ENCODE results near the gene WDR75. TPM values are rescaled to one million over a fixed set of nuclear protein-coding genes. Genes with fewer than 3 reads are reported as not detected.

WDR75 gene
- total and polyA plus RNA-seq, 2 of the 13 experiments (the other 11 are each of a cell fraction or from before 2014, with no cell fraction given), result 63.0 to 74.1 TPM

DNA sequence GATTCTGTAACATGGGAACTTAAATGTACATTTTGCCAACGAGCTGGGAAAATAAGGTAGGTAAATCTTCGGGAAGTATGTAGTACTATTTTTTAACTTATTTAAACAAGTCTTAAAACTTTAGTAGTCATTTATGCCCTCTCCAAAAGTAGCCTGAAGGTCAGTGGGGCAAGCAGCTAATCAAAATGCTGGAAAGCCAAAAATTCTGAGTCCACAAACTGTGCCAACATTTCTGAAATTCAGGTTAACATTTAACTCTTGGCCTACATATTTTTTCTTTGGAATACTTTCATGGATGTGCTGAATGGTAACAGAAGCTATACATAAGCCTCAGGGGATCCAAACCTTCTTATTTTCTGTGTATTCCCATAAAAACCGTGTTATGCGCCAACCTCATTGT, 26.3 kb downstream of the WDR75 start (continued):
- TF ChIP-seq PRDM10 (CRISPR knock-in tag; IDR thresholded peaks at IDR 0.05; ENCODE audit: low read depth) (no peak), DMAP1 (CRISPR knock-in tag; IDR thresholded peaks at IDR 0.05) (no peak), ZNF496 (CRISPR knock-in tag; IDR thresholded peaks at IDR 0.05; ENCODE audit: insufficient replicate concordance) (no peak), ZNF776 (CRISPR knock-in tag; IDR thresholded peaks at IDR 0.05) (no peak), ATRX (CRISPR knock-in tag; IDR thresholded peaks at IDR 0.05; ENCODE audit: borderline replicate concordance) (no peak), PITX1 (CRISPR knock-in tag; IDR thresholded peaks at IDR 0.05) (no peak), KDM5A (IDR thresholded peaks at IDR 0.05; ENCODE audit: borderline replicate concordance, low read length) (no peak), KLF16 (CRISPR knock-in tag; IDR thresholded peaks at IDR 0.05) (no peak), NFIB (CRISPR knock-in tag; IDR thresholded peaks at IDR 0.05; ENCODE audit: borderline replicate concordance) (no peak), ZFP1 (CRISPR knock-in tag; IDR thresholded peaks at IDR 0.05) (no peak)
- TF ChIP-seq, protein P1, sequence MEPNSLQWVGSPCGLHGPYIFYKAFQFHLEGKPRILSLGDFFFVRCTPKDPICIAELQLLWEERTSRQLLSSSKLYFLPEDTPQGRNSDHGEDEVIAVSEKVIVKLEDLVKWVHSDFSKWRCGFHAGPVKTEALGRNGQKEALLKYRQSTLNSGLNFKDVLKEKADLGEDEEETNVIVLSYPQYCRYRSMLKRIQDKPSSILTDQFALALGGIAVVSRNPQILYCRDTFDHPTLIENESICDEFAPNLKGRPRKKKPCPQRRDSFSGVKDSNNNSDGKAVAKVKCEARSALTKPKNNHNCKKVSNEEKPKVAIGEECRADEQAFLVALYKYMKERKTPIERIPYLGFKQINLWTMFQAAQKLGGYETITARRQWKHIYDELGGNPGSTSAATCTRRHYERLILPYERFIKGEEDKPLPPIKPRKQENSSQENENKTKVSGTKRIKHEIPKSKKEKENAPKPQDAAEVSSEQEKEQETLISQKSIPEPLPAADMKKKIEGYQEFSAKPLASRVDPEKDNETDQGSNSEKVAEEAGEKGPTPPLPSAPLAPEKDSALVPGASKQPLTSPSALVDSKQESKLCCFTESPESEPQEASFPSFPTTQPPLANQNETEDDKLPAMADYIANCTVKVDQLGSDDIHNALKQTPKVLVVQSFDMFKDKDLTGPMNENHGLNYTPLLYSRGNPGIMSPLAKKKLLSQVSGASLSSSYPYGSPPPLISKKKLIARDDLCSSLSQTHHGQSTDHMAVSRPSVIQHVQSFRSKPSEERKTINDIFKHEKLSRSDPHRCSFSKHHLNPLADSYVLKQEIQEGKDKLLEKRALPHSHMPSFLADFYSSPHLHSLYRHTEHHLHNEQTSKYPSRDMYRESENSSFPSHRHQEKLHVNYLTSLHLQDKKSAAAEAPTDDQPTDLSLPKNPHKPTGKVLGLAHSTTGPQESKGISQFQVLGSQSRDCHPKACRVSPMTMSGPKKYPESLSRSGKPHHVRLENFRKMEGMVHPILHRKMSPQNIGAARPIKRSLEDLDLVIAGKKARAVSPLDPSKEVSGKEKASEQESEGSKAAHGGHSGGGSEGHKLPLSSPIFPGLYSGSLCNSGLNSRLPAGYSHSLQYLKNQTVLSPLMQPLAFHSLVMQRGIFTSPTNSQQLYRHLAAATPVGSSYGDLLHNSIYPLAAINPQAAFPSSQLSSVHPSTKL (CRISPR knock-in tag; IDR thresholded peaks at IDR 0.05), result no peak
